ENCODE measurements around the gene PSMD1.

GRCh38 chr2:231069379-231070054, 12.8 kb downstream of the PSMD1 start:
- no peak for TF ChIP-seq REST (IDR thresholded peaks at IDR 0.05; ENCODE audit: low read depth)
- no peak for TF ChIP-seq YY1 (IDR thresholded peaks at IDR 0.05; ENCODE audit: low read depth)
- no peak for TF ChIP-seq EGR1 (IDR thresholded peaks at IDR 0.05)
- no peak for TF ChIP-seq MAX (IDR thresholded peaks at IDR 0.05)
- TF ChIP-seq FOXM1 (IDR thresholded peaks at IDR 0.05; ENCODE audit: borderline replicate concordance, low read depth): no peak
- no peak for TF ChIP-seq NFIC (IDR thresholded peaks at IDR 0.05)
